Thoracic aorta (tissue), 2 donors: Measurements from ENCODE around the gene TBC1D3B. TPM values are rescaled to one million over a fixed set of nuclear protein-coding genes. Genes with fewer than 3 reads are reported as not detected.

ENCODE experiments used
- ATAC-seq: fragments of 150-250 bp; one replicate; pipeline ENCODE4 v1.8.0; 2017; ENCODE audit warnings: low read depth; ENCODE audit not compliant: insufficient number of reproducible peaks, low FRiP score
- DNase-seq: peaks from one replicate; pipeline ENCODE4 v3.0.0-alpha.2; 2020; ENCODE audit warnings: low spot score
- H3K27ac ChIP-seq, 2 donors: fragments of 200-600 bp; sonication (generic); 1 replicate in 1 of 2; 2 replicates in 1 of 2; pipeline ENCODE4 v1.5.1; 2016; ENCODE audit warnings: mild to moderate bottlenecking in 2 of 2, moderate library complexity in 2 of 2
- H3K27me3 ChIP-seq: fragments of 200-600 bp; sonication (generic); replicated peaks from 2 replicates; pipeline ENCODE4 v1.6.0; 2016; ENCODE audit warnings: mild to moderate bottlenecking; ENCODE audit not compliant: insufficient read depth
- H3K36me3 ChIP-seq: fragments of 200-600 bp; sonication (generic); one replicate; pipeline ENCODE4 v1.5.1; 2016
- H3K4me1 ChIP-seq, 2 donors: fragments of 200-600 bp; sonication (generic); 1 replicate in 1 of 2; 2 replicates in 1 of 2; pipeline versions ENCODE4 v1.5.1 to v1.6.0; 2016; ENCODE audit warnings: low read depth in 2 of 2, mild to moderate bottlenecking in 1 of 2; ENCODE audit not compliant: control insufficient read depth in 1 of 2
- H3K4me3 ChIP-seq: fragments of 200-600 bp; sonication (generic); 2 replicates; pipeline ENCODE4 v1.5.1; 2016; ENCODE audit warnings: mild to moderate bottlenecking
- H3K9me3 ChIP-seq: fragments of 200-600 bp; sonication (generic); 2 replicates; pipeline ENCODE4 v1.5.1; 2016
- CTCF ChIP-seq: fragments of 200-600 bp; sonication (generic); IDR thresholded peaks from one replicate; pipeline ENCODE4 v1.5.1; 2019; ENCODE audit warnings: antibody characterized with exemption
- total RNA-seq, 2 donors: library from RNA; depleted of rRNA; stranded (reverse); fragments of >200 nt; gene quantifications; one replicate each; pipeline versions ENCODE4 v1.1.0 to v1.2.3, GENCODE V29; 2016

The TBC1D3B gene
- total RNA-seq, 2 donors from 2014 or later: 4.0 TPM; not detected in 1

GRCh38 chr17:36131421-36131820 is 45.0 kb downstream of the TBC1D3B start:
- no peak for DNase-seq
- TF ChIP-seq CTCF: no peak
- ATAC-seq: no peak
- H3K4me1 ChIP-seq: no peaks in the 10 kb centered on the region
- no peaks in the 10 kb centered on the region for H3K36me3 ChIP-seq
- no peak overlapping the region for H3K4me3 ChIP-seq
- H3K27me3 ChIP-seq: no peaks in the 10 kb centered on the region
- H3K27ac ChIP-seq: no peak overlapping the region
- no peaks in the 10 kb centered on the region for H3K9me3 ChIP-seq

GRCh38 chr17:36130346-36130745 is 46.1 kb downstream of the TBC1D3B start:
- ATAC-seq (no peak), DNase-seq (no peak)
- H3K27me3 ChIP-seq: no peaks in the 10 kb centered on the region
- H3K36me3 ChIP-seq: no peaks in the 10 kb centered on the region
- no peak overlapping the region for H3K4me3 ChIP-seq
- no peak for TF ChIP-seq CTCF
- no peaks in the 10 kb centered on the region for H3K4me1 ChIP-seq
- H3K9me3 ChIP-seq: peaks cover 4% of the 10 kb centered on the region
- H3K27ac ChIP-seq: no peak overlapping the region

- no peak for ATAC-seq
These were observed 46.8 kb downstream of the TBC1D3B start for GRCh38 chr17:36129616-36130015.

GRCh38 chr17:36128411-36128978 is 47.9 kb downstream of the TBC1D3B start:
- Histone ChIP-seq H3K36me3 (no peaks in the 10 kb centered on the region), H3K9me3 (peaks cover 9% of the 10 kb centered on the region), H3K27me3 (no peaks in the 10 kb centered on the region), H3K4me3 (no peak overlapping the region), H3K27ac (no peak overlapping the region), H3K4me1 (no peaks in the 10 kb centered on the region)
- no peak for ATAC-seq
- no peak for DNase-seq
- no peak for TF ChIP-seq CTCF

More at GRCh38 chr17:36129616-36130015, 46.8 kb downstream of the TBC1D3B start:
- H3K4me3 ChIP-seq: no peak overlapping the region
- no peaks in the 10 kb centered on the region for H3K27me3 ChIP-seq
- no peak overlapping the region for H3K27ac ChIP-seq
- H3K36me3 ChIP-seq: no peaks in the 10 kb centered on the region
- no peaks in the 10 kb centered on the region for H3K4me1 ChIP-seq
- H3K9me3 ChIP-seq: peaks cover 9% of the 10 kb centered on the region
- DNase-seq: no peak
- no peak for TF ChIP-seq CTCF

- H3K27ac ChIP-seq: no peak overlapping the region
- peaks cover 9% of the 10 kb centered on the region for H3K9me3 ChIP-seq
- ATAC-seq (no peak), DNase-seq (no peak)
- H3K27me3 ChIP-seq: no peaks in the 10 kb centered on the region
- no peak for TF ChIP-seq CTCF
- no peaks in the 10 kb centered on the region for H3K4me1 ChIP-seq
- no peaks in the 10 kb centered on the region for H3K36me3 ChIP-seq
- no peak overlapping the region for H3K4me3 ChIP-seq
These were observed 48.5 kb downstream of the TBC1D3B start for GRCh38 chr17:36127911-36128310.
